Islet of Langerhans (tissue), 1 donor: ENCODE results near the gene FADS2.
"Not testable (repeated sequence)": the region's sequence is repeated elsewhere in the genome, so short reads cannot be mapped to it uniquely, and the experiment has no call there.

Experiments used
- FAIRE-seq: peaks from one replicate; lab custom pipeline; 2011; peaks lifted over from hg19 to GRCh38; lab: Jason Lieb, UNC

FADS2 gene

DNA sequence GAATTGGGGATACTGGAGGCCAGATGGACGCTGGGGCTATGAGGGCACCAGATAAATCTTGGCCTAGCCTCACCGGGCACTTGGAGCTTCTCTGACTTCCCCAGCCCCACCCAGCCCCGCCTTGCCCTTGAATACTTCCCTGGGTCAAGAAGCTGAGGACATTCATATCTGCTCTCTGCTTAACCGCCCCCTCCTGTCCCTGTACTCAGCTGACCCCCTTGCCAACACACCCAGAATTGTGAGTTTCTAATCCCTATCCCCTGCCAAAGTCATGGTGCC lies 41.3 kb downstream of the FADS2 start:
- no peak for FAIRE-seq

DNA sequence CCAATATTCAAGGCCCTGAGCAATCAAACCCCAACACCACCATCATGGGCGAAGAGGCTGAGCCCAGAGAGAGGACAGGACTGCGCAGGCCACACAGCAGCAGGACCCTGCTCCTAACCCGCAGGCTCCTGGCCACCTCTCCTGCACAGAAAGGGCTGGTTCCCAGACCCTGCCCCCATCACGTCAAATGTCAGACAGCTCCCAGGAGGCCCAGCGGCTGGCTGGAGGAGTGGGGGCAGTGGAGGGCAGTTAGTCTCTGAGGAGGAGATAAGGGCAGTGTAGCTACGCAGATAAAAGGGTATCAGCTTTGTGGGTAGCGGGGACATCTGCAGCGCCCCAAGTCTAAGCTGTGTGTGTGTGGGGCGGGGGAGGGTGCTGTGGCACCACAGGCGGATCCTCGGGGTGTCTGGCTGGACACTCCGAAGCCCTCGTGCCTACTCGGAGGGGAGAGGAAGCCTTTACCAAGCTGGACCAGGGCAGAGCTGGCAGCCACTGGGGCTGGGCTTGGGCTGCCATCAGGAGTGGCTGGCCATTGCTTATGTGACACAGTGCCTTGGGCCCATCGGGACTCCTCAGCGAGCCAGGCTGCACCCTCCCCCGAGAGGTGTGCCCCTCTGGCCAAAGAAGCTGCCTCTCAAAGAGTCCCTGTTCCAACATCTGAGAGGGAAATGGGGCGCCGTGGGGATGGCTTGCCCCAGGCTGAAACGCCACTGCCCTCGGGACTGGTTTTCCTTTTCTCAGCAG lies 41.8 kb downstream of the FADS2 start:
- FAIRE-seq = no peak

DNA sequence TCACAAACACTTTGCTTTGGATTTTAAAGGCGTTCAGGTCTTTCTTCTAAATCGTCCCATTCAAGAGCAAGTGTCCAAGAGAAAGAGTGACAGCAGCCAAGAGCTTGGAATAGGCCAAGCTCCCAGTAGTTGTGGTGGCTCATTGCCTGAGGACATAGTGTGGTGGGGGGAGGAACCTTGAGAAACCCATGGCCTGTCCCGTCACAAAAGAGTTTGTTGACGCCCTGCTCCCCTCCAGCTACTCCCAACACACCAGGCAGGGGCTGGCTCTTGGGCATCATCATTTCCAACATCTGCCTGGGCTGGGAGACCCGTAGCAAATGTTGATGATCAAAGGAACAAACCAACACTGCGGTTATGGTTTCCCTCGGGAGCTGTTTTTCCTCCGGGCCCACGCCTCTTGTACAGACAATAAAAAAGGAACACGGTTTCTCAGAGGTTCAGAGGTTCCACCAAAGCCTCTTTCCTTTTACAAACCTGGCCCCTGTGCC lies 42.5 kb downstream of the FADS2 start:
- no peak for FAIRE-seq

DNA sequence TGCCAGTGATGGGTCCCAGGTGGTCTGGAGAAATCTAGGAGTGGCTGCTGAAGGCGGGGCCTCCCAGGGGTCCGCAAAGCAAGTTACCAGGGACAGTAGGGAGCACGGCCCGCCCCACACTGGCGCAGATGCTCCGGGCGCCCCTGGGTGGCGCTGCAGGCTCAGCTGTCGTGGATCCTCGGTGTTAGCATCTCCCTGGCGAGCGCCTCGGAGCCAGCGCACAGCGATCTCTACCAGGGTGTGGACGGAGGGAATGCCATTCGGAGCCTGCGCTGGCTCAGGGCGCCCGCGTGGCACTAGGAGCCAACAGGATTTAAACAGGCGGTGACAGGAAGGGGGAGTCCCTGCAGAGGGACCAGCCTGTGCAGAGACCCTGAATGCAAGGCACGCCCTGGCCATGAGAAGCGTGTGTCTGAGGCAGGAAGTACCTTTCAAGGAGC lies 43.1 kb downstream of the FADS2 start:
- FAIRE-seq = no peak

- no peak for FAIRE-seq
These were observed 45.0 kb downstream of the FADS2 start for GRCh38 chr11:61872935-61873565.

DNA sequence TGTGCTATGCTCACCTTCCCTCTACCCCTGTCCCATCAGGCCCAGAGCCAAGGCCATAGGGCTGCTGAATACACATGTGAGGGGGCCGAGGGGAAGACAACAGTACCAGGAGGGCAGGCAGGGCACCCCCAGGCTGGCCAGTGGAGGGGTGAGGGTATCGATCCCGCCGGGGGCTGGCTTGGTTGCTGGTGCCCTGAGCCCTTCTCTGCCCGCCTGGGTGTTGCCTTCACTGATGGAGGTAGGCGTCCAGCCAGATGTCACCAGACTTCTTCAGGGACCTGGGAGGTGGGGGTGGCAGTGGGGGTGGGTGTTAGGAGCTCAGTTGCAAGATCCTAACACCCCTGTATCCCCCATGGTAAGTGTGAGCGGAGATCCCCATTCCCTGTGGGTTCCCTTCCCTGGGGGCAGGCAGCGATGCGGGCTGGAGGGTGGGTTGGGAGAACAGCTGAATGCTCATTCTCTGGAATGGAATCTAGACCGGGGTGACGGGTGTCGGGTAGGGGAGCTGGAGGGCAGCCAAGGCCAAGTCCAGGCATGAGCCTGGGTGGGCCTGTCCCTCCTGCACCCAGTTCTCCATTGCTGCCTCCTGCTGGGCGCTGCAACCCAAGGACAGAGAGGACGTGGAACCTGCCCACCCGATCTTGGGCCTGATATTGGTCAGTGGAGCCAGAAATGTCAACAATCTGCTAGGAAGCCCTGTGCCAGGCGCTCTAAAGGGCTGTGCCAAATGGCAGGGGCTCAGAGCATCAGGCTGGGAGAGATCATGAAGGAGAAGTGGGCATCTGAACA lies 45.7 kb downstream of the FADS2 start:
- no peak for FAIRE-seq

DNA sequence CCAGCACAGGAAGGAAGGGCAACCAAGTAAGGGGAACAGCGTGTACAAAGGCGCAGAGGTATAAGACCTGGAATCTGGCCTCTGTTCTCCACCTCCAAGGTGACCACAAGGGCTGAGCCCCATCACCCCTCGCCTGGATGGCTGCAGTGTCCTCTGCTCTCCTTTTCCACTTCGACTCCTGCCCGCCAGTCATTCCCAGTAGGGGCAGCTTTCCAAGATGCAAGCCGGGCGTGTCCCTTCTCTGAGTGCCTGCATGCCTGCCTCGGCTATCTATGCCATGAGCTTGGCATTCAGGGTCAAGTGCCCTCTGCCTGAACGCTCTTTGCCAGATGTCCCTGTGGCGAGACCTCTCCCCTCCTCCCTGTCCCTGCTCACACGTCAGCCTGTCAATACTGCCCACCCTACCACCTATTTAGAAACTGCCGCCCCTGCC lies 46.3 kb downstream of the FADS2 start:
- FAIRE-seq = no peak

- no peak for FAIRE-seq
These were observed 46.8 kb downstream of the FADS2 start for GRCh38 chr11:61874853-61875252.

DNA sequence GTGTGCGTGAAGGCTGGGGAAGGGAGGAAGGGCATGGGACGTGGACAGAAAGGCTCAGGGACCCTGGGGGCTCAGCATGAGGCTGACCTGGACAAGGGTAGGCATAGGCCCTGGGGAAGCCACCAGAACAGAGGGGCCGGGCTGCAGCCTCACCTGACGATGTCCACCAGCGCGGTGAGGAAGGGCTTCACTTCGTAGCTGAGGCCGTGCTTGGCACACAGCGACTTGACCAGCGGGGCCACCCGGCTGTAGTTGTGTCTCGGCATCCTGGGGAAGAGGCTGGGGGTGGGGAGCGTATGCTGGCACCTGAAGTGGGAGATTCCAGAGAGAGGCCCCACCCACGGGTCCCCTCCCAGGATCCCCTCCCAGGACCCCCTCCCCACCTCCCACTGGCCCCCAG lies 47.6 kb downstream of the FADS2 start:
- no peak for FAIRE-seq

DNA sequence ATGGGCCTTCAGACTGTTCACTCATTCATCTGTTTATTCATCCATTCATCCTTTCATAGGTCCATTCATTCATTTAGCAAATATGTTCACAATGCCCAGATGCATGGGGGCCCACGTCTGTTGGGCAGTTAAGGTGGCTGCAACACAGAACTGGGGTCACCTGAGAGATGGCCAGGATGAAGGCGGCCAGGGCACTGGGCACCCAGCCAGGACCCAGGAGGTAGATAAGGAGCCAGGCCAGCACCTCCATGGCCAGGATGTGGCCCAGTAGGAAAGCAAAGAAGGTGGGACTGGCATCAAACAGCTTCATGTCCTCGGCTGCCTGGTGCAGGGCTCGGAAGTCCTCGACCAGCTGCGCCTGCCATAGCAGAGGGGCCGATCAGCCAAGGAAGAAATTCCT lies 51.1 kb downstream of the FADS2 start:
- no peak for FAIRE-seq

DNA sequence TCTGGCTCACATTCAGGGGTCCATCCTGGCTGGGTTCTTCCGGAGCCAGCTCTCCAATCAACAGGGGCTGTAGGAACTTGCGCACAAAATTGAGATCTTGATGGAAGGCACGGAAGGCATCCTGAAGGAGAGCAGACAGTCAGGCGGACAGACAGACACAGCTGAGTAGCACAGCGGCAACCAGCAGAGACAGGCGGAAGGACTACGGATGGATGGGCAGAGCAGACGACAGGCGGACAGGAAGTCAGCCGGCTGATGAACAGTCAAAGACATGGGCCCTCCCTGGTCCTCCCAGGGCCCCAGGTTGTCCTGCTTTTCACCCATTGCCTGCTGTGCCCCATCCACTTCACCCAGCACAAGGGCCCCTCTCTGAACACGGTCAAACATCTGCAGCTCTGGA lies 51.9 kb downstream of the FADS2 start:
- FAIRE-seq = no peak

- no peak for FAIRE-seq
These were observed 52.4 kb downstream of the FADS2 start for GRCh38 chr11:61880454-61880853.

DNA sequence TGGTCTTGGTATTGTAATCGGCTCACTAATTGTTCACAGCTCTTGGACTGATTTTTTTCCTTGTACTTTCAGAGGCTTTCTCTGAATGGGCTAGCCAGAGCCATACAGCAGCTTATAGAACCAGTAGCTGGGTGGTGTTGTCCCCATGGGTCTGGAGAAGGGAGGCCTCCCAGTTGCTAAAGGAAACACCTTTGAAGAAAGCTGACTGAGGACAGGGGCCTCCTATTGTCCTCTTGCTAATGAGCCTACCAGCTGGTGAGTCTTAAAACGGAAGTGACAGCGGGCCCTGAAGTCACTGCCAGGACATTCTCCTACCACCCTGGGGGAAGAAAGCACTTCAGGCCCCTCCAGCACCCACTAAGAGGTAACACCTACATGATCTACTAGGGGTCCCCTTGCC lies 53.3 kb downstream of the FADS2 start:
- no peak for FAIRE-seq

DNA sequence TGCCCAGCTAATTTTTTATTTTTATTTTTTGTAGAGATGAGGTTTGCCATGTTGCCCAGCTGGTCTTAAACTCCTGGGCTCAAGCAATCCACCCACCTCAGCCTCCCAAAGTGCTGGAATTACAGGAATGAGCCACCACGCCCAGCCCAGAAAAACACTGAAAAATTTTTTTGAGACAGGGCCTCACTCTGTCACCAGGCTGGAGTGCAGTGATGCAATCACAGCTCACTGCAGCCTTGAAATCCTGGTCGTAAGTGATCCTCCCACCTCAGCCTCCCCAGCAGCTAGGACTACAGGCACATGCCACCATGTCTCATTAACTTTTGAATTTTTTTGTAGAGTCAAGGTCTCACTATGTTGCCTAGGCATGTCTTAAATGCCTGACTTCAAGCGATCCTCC lies 54.2 kb downstream of the FADS2 start:
- not testable (repeated sequence) for FAIRE-seq

- FAIRE-seq = no peak
These were observed 54.8 kb downstream of the FADS2 start for GRCh38 chr11:61882879-61883278.

- no peak for FAIRE-seq
These were observed 55.2 kb downstream of the FADS2 start for GRCh38 chr11:61883327-61883726.

DNA sequence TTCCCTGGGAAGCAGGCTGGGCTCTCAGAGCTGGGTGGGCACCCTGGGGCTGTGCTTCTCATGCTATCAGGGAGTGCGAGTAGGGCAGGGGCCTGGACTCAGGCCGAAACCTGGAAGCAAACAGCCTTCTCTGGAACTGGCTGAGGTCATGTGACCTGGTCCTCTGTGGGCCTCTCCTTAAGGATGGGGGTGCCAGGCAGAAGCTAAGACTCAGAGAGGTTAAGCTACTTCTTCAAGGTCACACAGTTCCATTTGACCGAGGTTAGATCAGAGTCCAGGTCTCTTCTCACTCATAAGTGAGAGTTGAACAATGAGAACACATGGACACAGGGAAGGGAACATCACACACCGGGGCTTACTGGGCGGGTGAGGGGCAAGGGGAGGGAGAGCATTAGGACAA lies 55.8 kb downstream of the FADS2 start:
- no peak for FAIRE-seq

DNA sequence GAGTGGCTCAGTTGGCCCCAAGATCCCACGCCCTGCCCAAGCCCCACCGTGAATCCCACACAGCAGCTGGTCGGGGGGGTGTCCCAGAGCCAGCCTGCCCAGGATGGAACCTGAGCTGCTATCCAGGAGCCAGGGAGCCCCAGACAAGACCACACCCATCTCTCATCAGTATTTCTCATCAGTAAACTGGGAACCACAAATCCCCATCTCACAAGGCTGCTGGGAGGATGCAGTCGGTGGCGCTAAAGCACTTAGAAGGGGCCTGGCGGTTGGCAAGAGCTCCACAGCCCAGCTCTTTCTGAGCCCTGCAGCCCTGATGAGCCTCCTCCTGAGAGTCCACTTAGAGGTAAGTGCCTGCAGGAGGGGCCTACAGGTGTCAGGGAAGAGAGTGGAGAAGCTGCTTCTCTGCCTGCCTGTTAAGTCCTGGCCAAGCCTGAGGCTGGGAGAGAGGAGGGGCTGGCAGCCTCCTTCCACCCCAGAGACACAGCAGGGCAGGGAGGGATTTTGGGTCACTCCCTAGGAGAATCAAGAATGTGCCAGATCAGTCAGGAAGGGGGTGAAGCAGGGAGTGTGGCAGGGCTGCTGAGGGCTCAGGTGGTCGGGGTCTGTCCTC lies 57.2 kb downstream of the FADS2 start:
- FAIRE-seq = no peak

GRCh38 chr11:61885784-61886580 lies 57.9 kb downstream of the FADS2 start:
- no peak for FAIRE-seq

DNA sequence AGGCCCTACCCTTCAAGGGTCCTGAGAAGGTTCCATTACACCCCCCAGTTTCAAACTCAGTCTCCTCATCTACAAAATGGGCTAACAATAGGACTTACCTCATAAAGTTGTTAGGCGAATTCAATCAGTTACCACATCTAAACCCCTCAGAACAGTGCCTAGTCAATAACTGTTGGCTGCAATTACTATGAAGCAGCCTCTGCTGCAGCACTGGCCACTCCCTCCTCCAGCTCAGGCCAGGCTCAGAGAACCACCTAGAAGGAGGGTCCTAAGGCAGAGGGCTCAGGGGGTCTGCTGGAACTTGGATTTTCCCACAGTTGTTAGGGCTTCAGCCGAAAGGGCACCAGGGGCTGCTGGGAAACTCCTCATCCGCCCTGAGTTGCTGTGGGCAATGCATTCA lies 58.5 kb downstream of the FADS2 start:
- FAIRE-seq = no peak

- no peak for FAIRE-seq
These were observed 59.9 kb downstream of the FADS2 start for GRCh38 chr11:61887839-61888494.

DNA sequence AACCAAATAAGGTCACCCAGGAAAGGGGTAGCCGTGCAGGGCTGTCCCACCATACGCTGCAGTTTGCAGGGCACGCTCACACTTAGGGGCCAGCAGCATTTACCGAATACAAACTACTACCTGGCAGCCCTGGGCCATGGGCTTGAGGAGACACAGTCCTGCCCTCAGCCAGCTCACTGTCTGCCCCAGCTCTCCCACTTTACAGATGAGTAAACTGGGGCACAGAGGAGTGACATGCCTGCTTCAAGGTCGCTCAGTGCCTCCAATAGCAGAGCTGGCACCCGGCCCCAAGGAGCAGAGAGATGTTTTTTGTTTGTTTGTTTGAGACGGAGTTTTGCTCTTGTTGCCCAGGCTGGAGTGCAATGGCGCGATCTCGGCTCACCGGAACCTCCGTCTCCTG lies 60.5 kb downstream of the FADS2 start:
- no peak for FAIRE-seq
